KOPT-K1 (cell line): ENCODE data around the gene KLHDC9.
"Not testable (repeated sequence)": the region's sequence is repeated elsewhere in the genome, so short reads cannot be mapped to it uniquely, and the experiment has no call there.

Experiments
- H3K27ac ChIP-seq: fragments of 200-600 bp; sonication (generic); 2 replicates; pipeline ENCODE4 v1.5.1; 2016; ENCODE audit warnings: antibody characterized with exemption, mild to moderate bottlenecking, low read depth, low read length; ENCODE audit not compliant: poor library complexity, severe bottlenecking
- H3K36me3 ChIP-seq: fragments of 200-600 bp; sonication (generic); 2 replicates; pipeline ENCODE4 v1.5.1; 2017; ENCODE audit warnings: antibody characterized with exemption, mild to moderate bottlenecking, low read length, moderate library complexity; ENCODE audit not compliant: insufficient read depth
- H3K9me3 ChIP-seq: fragments of 200-600 bp; sonication (generic); 2 replicates; pipeline ENCODE4 v1.5.1; 2017; ENCODE audit warnings: antibody characterized with exemption, low read length, mild to moderate bottlenecking; ENCODE audit not compliant: insufficient read depth, poor library complexity, severe bottlenecking

The KLHDC9 gene

GRCh38 chr1:161098210-161099068, at the start of gene KLHDC9:
TSS of gene KLHDC9 (plus strand) at chr1:161098361. CDS start at chr1:161098536, 175 bp downstream.
- Histone ChIP-seq H3K9me3 (no peaks in the 10 kb centered on the region), H3K27ac (no peak within 1 kb of the TSS)

GRCh38 chr1:161048949-161049722, 49.0 kb upstream of the KLHDC9 start:
- Histone ChIP-seq H3K36me3 (peaks cover 71% of the 10 kb centered on the region), H3K27ac (no peak overlapping the region), H3K9me3 (no peaks in the 10 kb centered on the region)

More at GRCh38 chr1:161098210-161099068, at the start of gene KLHDC9:
- H3K36me3 ChIP-seq = peaks cover 43% of the 10 kb centered on the region

- Histone ChIP-seq H3K27ac (no peak overlapping the region), H3K9me3 (no peaks in the 10 kb centered on the region), H3K36me3 (peaks cover 90% of the 10 kb centered on the region)
Observed at GRCh38 chr1:161051219-161051618, 46.9 kb upstream of the KLHDC9 start.

DNA sequence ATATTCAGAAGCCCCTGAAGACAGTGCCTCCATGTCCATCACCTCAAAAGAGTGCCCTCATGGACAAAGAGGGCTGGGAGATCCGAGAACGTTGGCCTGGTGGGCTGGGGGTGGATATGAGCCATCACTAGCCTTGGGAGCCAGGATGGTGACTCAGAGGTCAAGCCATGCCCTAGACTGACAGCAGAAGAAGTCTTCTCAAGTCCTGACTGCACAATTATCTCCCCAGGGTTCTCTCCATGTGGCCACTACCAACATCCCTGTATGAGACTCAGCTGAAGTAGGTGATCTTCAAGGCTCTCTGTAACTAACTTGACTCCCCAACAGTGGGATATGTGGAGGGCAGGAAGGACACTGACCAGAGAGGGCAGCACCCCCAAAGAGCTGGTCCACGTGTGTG, 45.3 kb upstream of the KLHDC9 start:
- H3K36me3 ChIP-seq = peaks cover 97% of the 10 kb centered on the region
- H3K9me3 ChIP-seq = no peaks in the 10 kb centered on the region
- H3K27ac ChIP-seq = no peak overlapping the region

DNA sequence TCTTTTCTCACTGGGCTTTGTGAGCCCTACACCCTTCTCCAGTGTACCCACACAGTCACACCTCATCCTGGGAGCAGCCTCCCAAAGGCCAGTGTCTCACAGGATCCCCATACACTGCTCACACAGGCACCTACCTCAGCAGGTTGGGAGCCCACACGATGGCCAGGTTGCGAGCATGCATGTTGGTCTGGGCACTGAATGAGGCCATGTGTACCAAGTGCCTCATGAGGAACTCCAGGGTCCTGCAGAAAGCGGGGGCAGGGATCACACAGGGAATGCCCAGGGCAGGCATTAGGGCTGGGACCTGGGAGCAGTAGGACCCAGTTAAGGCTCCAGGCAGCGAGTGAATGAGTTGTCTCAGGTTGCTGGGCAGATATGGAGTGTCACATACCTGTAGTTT, 43.9 kb upstream of the KLHDC9 start:
- H3K36me3 ChIP-seq = peaks cover 92% of the 10 kb centered on the region
- no peak overlapping the region for H3K27ac ChIP-seq
- H3K9me3 ChIP-seq = no peaks in the 10 kb centered on the region

DNA sequence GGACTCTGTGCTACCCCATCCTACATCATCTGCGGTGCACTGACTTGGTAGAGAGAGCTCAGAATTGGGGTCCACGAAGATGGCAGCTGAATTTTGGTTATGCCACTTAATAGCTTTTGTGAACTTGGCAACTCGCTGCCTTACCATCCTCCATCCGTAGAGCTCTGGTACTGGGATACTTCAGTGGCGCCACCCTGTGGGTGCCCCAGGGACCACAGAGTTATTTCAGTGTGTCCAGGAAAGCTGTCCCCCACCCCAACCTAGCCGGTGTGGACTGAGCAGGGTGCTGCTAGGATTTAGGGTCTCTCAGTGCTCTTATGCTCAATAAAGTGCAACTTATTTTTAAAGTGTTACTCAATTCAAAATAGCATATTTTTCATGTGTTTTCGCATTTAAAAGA, 43.4 kb upstream of the KLHDC9 start:
- H3K36me3 ChIP-seq = peaks cover 92% of the 10 kb centered on the region
- no peak overlapping the region for H3K27ac ChIP-seq
- H3K9me3 ChIP-seq = no peaks in the 10 kb centered on the region

GRCh38 chr1:161059293-161059692, 38.9 kb upstream of the KLHDC9 start:
- Histone ChIP-seq H3K27ac (no peak overlapping the region), H3K36me3 (peaks cover 90% of the 10 kb centered on the region)

DNA sequence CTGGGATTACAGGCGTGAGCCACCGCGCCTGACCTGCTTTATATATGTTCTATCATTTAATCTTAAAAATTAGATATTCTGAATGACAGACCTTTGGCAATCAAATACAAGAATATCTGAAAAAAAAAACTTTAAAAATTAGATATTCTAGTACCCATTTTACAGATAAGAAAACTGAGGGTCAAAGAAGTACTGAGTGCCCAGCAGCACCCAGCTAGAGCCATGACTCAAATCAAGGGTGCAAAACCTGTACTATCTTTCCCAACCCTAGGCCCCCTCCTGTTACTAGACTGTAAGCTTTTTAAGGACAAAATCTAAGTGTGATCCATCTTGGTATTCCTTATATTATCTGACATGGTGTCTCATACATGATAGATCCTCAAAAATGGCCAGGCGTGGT, 36.7 kb upstream of the KLHDC9 start:
- Histone ChIP-seq H3K27ac (no peak overlapping the region), H3K9me3 (no peaks in the 10 kb centered on the region), H3K36me3 (peaks cover 83% of the 10 kb centered on the region)

More at GRCh38 chr1:161059293-161059692, 38.9 kb upstream of the KLHDC9 start:
- H3K9me3 ChIP-seq = no peaks in the 10 kb centered on the region

DNA sequence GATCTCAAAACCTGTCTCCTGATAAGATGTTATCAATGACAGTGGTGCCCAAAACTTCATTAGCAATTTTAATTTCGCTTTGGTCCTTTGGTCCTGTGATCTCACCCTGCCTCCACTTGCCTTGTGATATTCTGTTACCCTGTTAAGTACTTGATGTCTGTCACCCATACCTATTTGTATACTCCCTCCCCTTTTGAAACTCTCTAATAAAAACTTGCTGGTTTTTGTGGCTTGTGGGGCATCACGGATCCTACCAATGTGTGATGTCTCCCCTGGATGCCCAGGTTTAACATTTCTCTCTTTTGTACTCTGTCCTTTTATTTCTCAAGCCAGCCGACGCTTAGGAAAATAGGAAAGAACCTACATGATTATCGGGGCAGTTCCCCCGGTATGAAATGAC, 34.2 kb upstream of the KLHDC9 start:
- H3K9me3 ChIP-seq, H3K27ac ChIP-seq: not testable (repeated sequence)
- peaks cover 70% of the 10 kb centered on the region for H3K36me3 ChIP-seq

DNA sequence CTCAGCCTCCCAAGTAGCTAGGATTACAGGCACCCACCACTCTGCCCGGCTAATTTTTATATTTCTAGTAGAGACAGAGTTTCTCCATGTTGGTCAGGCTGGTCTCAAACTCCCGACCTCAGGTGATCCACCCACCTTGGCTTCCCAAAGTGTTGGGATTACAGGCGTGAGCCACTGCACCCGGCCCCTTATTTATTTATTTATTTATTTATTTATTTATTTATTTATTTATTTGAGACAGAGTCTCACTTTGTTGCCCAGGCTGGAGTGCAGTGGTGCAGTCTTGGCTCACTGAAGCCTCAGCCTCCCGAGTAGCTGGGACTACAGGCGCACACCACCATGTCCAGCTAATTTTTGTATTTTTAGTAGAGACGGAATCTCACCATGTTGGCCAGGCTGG, 32.5 kb upstream of the KLHDC9 start:
- H3K36me3 ChIP-seq = peaks cover 54% of the 10 kb centered on the region
- H3K27ac ChIP-seq, H3K9me3 ChIP-seq: not testable (repeated sequence)

GRCh38 chr1:161066694-161067093, 31.5 kb upstream of the KLHDC9 start:
- H3K36me3 ChIP-seq = peaks cover 44% of the 10 kb centered on the region
- no peak overlapping the region for H3K27ac ChIP-seq
- no peaks in the 10 kb centered on the region for H3K9me3 ChIP-seq

DNA sequence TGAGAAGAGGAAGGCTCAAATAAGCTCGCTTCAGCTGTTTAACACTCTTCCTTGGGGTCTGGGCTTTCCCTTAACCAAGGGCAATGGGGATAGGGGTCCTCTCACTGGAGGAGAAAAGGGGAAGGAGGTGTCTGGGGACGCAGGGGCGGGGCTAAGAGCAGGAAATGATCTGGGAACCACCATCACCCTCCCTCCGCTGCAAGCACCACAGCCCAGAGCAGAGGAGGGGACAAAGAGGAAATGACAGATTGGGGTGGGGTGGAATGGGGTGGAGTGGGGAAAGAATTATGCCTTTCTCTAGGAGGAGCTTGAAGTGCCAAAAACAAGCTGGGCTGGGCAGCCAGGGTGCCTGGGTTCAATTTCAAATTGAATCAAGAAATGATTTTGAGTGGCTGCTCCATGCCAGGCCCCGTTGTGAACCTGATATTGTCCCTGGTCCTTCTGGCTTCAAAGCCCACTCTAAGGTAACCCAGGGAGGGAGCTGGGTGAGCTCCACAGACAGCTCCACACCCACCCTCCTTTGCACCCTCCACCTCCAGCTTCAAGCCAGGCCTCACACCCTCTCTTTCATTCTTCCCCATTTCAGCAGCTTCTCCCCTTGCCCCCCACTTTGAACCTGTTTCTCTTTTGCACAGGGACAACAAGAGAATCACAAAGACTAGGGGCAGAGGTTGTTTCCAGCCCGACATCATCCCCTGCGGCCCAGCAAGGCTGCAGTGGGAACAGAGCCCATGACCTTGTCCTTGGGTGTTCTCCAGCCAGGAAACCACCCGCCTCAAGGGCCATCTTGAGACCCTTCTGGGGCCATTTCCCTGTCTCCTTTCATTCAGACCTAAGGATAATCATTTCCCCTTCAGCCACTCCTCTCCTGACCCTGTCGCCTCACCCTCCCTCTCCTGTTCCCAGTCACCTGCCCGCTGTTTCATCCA, 29.6 kb upstream of the KLHDC9 start:
- peak overlapping the region; percentile 98 for H3K27ac ChIP-seq
- H3K9me3 ChIP-seq = no peaks in the 10 kb centered on the region
- H3K36me3 ChIP-seq = peaks cover 26% of the 10 kb centered on the region

- Histone ChIP-seq H3K9me3 (no peaks in the 10 kb centered on the region), H3K27ac (peak overlapping the region; percentile 98), H3K36me3 (peaks cover 19% of the 10 kb centered on the region)
Observed at GRCh38 chr1:161069241-161069640, 28.9 kb upstream of the KLHDC9 start.

DNA sequence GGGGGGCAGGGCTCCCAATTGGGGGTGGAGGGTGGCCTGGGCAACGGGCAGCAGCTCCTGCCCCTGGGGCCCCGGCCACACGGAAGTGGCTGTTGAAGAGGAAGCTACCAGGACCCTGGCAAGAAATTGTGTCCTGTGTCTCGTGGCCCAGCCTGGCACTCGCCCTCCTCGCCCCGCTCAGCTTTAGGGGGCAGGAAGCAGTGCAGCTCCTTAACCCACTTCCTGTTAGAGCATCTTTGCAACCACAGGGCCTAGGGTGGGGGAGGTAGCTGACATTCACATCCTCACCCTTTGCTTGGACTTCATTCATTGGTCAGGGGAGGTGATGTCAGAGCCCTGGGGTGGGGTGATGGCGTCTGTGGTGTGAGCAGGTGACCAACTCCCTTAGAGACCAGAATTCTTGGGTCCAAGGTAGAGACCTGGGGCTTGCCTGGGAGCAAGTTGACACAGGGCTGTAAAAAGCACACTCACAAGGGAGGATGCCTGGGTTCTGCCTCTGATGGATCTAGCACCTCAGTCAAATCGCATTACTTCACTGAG, 28.4 kb upstream of the KLHDC9 start, which contains the start of gene ARHGAP30:
Gene ARHGAP30 (minus strand): TSS at position 161 of the 540 bp plus-strand sequence. CDS start 267 bp downstream, outside the sequence.
- Histone ChIP-seq H3K36me3 (peaks cover 14% of the 10 kb centered on the region), H3K27ac (peak within 1 kb of the TSS; percentile 98), H3K9me3 (no peaks in the 10 kb centered on the region)
